NOMO-1 (cell line): ENCODE measurements around the gene EPHA3.
"Not testable (repeated sequence)": the region's sequence is repeated elsewhere in the genome, so short reads cannot be mapped to it uniquely, and the experiment has no call there.

Experiments used
- DNase-seq, 2 experiments: peaks; one replicate each; lab custom pipeline; 2025; ENCODE audit not compliant: unreplicated experiment in 2 of 2; lab: John Stamatoyannopoulos, UW

EPHA3 gene

GRCh38 chr3:89350935-89351334 is 243.5 kb downstream of the EPHA3 start:
- DNase-seq, result not testable (repeated sequence)

DNA sequence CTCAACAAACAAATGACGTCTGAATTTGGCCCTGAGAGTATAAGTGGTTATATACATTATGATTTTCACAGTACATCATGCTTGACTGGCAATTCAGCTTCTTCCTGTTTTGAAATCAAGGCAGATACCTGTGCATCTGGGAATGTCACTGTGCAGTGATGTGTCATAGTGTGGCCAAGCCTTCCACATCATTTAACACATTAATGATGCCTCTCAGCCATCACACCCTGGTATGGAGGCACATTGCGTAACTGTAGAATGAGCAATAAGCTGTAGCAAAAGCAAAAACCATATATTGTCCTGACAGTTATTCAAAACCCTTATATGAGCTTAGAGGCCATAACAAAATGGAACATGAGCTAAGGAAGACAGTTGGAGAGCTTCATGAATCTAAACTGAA is 246.0 kb downstream of the EPHA3 start:
- no peak for DNase-seq

DNA sequence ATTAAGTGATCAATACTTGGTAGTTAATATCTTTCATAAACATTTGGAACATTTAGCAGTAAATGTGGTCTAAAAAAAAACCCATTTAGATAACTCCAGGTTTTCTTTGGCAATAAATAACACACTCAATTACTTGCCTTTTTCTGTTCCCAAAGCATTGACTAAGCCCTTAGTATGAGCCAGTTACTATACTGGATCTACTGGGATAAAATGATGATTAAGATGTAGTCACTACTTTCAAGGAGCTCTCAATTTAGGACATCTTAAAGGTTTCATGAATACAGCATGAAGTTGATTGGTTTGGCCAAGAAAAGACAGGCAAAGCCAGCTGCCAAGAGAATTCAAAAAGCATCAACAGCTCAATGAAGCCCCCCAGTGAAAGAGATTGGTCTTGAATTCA is 250.9 kb downstream of the EPHA3 start:
- no peak for DNase-seq

DNA sequence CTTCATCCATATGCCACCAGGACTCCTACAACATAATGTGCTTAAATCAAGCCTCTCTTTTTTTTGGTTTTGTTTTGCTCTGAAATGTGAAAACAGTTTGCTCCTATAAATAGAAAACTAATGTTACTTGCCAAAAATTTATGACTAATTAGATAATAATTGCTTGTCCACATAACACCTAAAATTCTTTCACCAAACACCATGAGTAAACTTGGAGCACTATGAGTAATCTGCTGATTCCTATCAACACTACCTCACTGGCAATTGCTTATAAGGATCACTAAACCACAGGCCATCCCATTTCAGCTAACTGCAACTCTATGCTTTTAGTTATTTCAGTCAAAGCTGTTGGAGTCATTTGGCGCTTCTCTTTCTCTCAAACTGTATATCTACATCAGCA is 252.7 kb downstream of the EPHA3 start:
- no peak for DNase-seq

DNA sequence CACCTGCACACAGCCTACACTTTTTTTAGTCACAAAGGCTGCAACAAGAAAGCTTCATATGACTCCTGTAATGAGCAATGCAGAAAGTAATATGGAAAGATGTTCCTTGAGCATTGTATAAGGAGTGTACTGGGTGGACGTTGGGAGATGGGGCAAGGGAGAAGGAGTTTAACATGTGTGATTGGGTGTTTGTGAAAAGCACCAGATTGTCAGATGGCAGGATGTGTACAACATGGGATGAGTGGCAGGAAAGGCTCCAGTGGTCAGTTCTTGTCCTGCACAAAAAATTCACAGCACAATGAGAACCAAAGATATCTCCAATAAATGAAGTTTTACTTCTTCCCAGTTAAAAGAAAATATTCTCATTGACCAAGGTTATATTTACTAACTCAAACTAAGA is 255.1 kb downstream of the EPHA3 start:
- no peak for DNase-seq

DNA sequence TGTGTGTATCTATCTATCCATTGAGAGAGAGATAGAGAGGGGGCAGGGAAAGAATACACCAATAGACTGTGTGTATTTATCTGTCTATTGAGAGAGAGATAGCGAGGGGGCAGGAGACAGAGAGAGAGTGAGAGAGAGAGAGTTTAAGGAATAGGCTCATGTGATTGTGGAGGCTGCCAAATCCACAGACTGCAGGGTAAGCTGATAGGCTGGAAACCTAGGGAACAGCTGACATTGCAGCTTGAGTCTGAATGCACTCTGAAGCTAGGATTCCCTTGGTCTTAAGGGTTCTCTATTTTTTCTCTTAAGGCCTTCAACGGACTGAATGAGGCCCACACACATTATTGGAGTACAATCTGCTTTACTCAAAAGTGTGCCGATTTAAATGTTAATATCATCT is 255.8 kb downstream of the EPHA3 start:
- DNase-seq, result no peak

GRCh38 chr3:89364314-89364713 is 256.9 kb downstream of the EPHA3 start:
- no peak for DNase-seq

- DNase-seq, result no peak
Measured at GRCh38 chr3:89367166-89367565, 259.7 kb downstream of the EPHA3 start.

DNA sequence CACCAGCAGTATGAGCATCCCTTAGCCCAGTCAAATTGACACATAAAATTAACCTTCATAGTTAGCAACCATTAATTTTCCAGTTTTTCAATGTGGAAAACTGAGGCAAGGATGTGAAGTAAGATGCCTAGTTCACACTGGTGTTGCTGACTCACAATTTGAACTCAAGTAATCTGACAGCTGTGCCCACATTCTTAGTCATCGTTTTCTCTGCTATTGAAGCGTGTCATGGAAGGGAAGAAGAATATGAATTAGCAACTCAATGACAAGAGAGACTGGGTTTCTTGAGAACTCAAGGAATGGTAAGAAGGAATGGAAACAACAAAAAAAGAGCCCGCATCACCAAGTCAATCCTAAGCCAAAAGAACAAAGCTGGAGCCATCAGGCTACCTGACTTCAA is 261.4 kb downstream of the EPHA3 start:
- no peak for DNase-seq

DNA sequence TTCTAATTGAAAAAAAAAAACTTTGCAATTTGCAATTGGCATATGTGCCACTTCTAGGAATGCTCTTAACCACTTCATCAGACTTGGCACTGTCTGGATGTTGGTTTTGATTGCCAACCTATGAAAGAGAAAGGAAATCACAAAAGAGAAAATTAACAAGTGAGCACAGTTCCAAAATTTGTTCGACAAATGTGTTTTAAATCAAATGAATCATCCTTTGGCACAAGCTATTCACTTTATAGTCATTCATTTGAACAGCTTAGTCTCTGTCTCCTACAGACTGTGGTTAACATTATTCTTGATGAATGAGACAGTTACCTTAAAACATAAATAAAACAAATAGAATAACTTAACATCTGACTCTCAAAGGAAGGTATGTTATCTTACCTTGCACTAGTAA is 265.0 kb downstream of the EPHA3 start:
- DNase-seq, result no peak

- DNase-seq, result no peak
Measured at GRCh38 chr3:89373434-89373833, 266.0 kb downstream of the EPHA3 start.

DNA sequence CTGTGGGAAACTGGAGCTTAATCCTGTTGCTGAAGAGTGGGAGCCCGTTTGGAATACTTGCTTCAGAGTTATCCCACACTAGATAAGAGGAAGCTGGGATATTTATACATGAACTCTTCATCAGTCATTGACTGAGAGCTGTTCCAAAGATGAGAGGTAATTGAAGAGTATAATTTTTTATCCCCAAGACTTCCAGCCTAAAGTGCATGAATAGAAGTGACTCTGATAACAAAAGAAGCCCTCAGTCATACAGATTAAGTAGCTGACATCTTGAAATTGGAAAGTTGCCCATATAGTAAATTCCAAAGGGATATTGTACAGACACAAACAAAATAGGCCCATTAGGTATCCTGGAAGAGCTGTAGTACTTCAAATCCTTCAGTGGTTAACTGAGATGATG is 268.0 kb downstream of the EPHA3 start:
- DNase-seq, result no peak

DNA sequence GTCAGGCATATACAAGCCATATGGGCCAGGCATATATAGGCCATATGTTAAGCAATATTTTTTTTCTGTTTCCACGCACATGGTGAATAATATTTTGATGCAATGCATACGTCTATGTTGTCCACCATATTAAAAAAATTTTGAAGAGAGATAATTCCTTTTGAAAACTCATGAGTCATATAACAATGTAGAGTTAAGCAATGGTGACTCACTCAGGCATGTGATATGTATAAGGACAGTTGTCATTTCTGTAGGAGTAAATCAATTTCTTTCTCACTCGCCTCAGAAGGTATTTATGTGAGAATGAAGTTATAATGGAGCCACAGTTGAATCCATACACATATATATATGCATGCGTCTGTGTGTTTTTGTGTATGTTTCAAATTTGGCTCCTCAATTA is 272.6 kb downstream of the EPHA3 start:
- peak in 1 of 2 experiments; percentile 1 for DNase-seq

DNA sequence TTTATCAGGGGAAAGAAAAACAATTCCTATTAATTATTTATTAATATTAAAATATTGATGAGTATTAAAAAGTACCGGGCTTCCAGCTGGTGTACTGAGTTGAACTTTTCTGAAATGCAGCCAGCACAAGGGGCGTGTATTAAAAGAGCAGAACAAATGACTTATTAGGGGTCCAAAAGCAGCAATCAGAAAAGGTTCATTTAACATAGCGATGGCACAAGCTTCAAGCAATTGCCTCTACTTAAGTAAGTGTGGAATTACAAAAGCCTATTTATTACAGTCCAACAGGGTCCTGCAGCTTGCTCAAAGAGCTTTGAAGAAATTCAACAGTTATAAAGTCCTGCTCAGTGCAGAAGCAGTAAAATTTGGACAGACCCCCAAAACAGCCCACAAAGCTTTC is 285.6 kb downstream of the EPHA3 start:
- no peak for DNase-seq

DNA sequence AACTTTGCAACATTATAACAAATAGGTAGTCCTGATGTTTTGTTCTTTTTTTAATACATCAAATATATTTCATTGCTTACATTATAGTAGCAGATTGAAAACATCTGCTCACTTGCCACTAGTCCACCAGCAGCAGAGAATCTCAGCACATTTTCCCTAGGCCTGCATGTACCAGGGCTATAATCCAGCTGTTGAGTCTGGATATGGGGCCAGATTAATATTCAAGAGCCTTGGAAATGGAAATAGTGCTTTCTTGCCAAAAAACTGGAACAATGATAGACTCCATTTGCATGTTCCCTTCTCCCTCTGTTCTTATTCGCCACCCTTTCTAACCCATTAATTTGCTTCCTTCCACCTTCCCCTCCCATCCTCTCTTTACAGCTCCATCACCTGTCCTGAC is 288.0 kb downstream of the EPHA3 start:
- no peak for DNase-seq

GRCh38 chr3:89395996-89396395 is 288.6 kb downstream of the EPHA3 start:
- no peak for DNase-seq

GRCh38 chr3:89402051-89402450 is 294.6 kb downstream of the EPHA3 start:
- no peak for DNase-seq

- no peak for DNase-seq
Measured at GRCh38 chr3:89405176-89405575, 297.8 kb downstream of the EPHA3 start.

- no peak for DNase-seq
Measured at GRCh38 chr3:89405593-89405992, 298.2 kb downstream of the EPHA3 start.

- DNase-seq, result no peak
Measured at GRCh38 chr3:89411201-89411600, 303.8 kb downstream of the EPHA3 start.

DNA sequence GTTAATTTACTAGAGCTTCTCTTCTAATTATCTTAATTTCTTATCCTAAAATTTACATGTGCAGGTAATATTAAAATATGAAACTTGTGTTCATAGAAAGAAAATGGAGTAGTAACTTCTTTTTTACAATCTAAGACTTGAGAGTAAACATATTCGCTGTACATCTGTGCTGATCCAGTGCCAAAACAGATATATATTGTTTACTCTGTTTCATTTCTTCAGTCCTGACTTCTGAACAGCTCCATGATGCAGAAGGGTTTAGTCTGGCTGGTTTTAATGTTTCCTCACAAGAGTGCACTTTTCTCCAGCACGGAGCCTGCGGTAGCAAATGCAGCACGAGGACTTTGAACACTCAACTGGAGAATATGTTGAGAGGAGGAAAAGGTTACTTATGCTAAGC is 306.8 kb downstream of the EPHA3 start:
- no peak for DNase-seq

GRCh38 chr3:89419647-89420241 is 312.3 kb downstream of the EPHA3 start:
- DNase-seq, result no peak

GRCh38 chr3:89426060-89426459 is 318.6 kb downstream of the EPHA3 start:
- DNase-seq, result no peak
